Activated T-helper 17 cell treated with anti-CD3 and anti-CD28 coated beads, Interleukin-2, amount 50 U/mL, for 72 hours (primary cell): ENCODE results near the gene LRMDA. TPM values are rescaled to one million over a fixed set of nuclear protein-coding genes. Genes with fewer than 3 reads are reported as not detected.

Experiments
- ATAC-seq: fragments of 150-1000 bp; cut with Tn5 transposase; replicated peaks from 2 replicates; pipeline ENCODE4 v1.10.0; 2021; ENCODE audit warnings: mild to moderate bottlenecking, moderate library complexity
- H3K27ac Mint-ChIP-seq: one replicate; pipeline ENCODE4 v1.8.0; 2022; ENCODE audit warnings: mixed read lengths
- H3K27me3 Mint-ChIP-seq: one replicate; pipeline ENCODE4 v1.8.0; 2022; ENCODE audit warnings: mixed read lengths
- H3K36me3 Mint-ChIP-seq: one replicate; pipeline ENCODE4 v1.8.0; 2022; ENCODE audit warnings: low read depth, mild to moderate bottlenecking, mixed read lengths
- H3K4me1 Mint-ChIP-seq: one replicate; pipeline ENCODE4 v1.8.0; 2022; ENCODE audit warnings: mixed read lengths
- H3K4me3 Mint-ChIP-seq: one replicate; pipeline ENCODE4 v1.8.0; 2022; ENCODE audit warnings: mild to moderate bottlenecking, mixed read lengths
- H3K9me3 Mint-ChIP-seq: one replicate; pipeline ENCODE4 v1.8.0; 2022; ENCODE audit warnings: mixed read lengths
- total RNA-seq, 2 donors: library from RNA; stranded (reverse); gene quantifications; one replicate each; pipeline ENCODE4 v1.2.3, GENCODE V29; 2022

The LRMDA gene
- total RNA-seq, 2 donors from 2014 or later = not detected

GRCh38 chr10:75932921-75933320 is 501.5 kb downstream of the LRMDA start:
- Mint-ChIP-seq H3K9me3 (no peaks in the 10 kb centered on the region), H3K4me3 (no peak overlapping the region), H3K4me1 (no peaks in the 10 kb centered on the region), H3K27ac (no peak overlapping the region), H3K27me3 (peaks cover 24% of the 10 kb centered on the region), H3K36me3 (no peaks in the 10 kb centered on the region)
- ATAC-seq = no peak

GRCh38 chr10:75935240-75935639 is 503.8 kb downstream of the LRMDA start:
- no peaks in the 10 kb centered on the region for H3K36me3 Mint-ChIP-seq
- H3K4me1 Mint-ChIP-seq = no peaks in the 10 kb centered on the region
- no peak overlapping the region for H3K4me3 Mint-ChIP-seq
- H3K9me3 Mint-ChIP-seq = no peaks in the 10 kb centered on the region
- peaks cover 21% of the 10 kb centered on the region for H3K27me3 Mint-ChIP-seq
- H3K27ac Mint-ChIP-seq = no peak overlapping the region
- no peak for ATAC-seq

- Mint-ChIP-seq H3K27me3 (peaks cover 21% of the 10 kb centered on the region), H3K9me3 (no peaks in the 10 kb centered on the region), H3K4me1 (no peaks in the 10 kb centered on the region), H3K4me3 (no peak overlapping the region), H3K36me3 (no peaks in the 10 kb centered on the region), H3K27ac (no peak overlapping the region)
- ATAC-seq = no peak
Measured at GRCh38 chr10:75935650-75936400, 504.4 kb downstream of the LRMDA start.

DNA sequence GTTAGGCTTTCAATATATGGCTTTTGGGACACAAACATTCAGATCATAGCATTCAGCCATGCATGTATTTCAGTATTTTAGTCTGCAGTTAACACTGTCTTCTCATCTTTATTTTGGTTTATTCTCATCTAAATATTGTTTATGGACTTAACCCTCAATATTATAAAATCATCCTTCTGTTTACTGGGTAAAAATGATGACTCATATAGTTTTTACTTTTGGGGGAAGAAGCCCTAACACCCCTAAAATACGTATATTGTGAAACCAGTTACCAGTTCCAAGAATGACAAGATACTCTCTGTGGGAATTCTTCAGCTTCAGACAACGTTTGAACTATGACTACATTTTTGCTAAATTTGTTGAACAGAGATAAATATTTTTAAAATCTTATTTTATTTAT is 505.4 kb downstream of the LRMDA start:
- H3K4me1 Mint-ChIP-seq = no peaks in the 10 kb centered on the region
- H3K27me3 Mint-ChIP-seq = peaks cover 21% of the 10 kb centered on the region
- H3K9me3 Mint-ChIP-seq = no peaks in the 10 kb centered on the region
- H3K36me3 Mint-ChIP-seq = no peaks in the 10 kb centered on the region
- no peak overlapping the region for H3K4me3 Mint-ChIP-seq
- H3K27ac Mint-ChIP-seq = no peak overlapping the region
- ATAC-seq = no peak

GRCh38 chr10:75937823-75938222 is 506.4 kb downstream of the LRMDA start:
- no peaks in the 10 kb centered on the region for H3K4me1 Mint-ChIP-seq
- H3K4me3 Mint-ChIP-seq = no peak overlapping the region
- peaks cover 14% of the 10 kb centered on the region for H3K27me3 Mint-ChIP-seq
- H3K27ac Mint-ChIP-seq = no peak overlapping the region
- no peak for ATAC-seq
- no peaks in the 10 kb centered on the region for H3K36me3 Mint-ChIP-seq
- H3K9me3 Mint-ChIP-seq = no peaks in the 10 kb centered on the region

- no peak overlapping the region for H3K4me3 Mint-ChIP-seq
- no peaks in the 10 kb centered on the region for H3K36me3 Mint-ChIP-seq
- ATAC-seq = no peak
- peaks cover 14% of the 10 kb centered on the region for H3K27me3 Mint-ChIP-seq
- no peak overlapping the region for H3K27ac Mint-ChIP-seq
- no peaks in the 10 kb centered on the region for H3K4me1 Mint-ChIP-seq
- no peaks in the 10 kb centered on the region for H3K9me3 Mint-ChIP-seq
Measured at GRCh38 chr10:75938380-75939122, 507.1 kb downstream of the LRMDA start.

- no peak for ATAC-seq
- peaks cover 14% of the 10 kb centered on the region for H3K27me3 Mint-ChIP-seq
- no peak overlapping the region for H3K27ac Mint-ChIP-seq
- H3K4me3 Mint-ChIP-seq = no peak overlapping the region
- no peaks in the 10 kb centered on the region for H3K4me1 Mint-ChIP-seq
- H3K9me3 Mint-ChIP-seq = no peaks in the 10 kb centered on the region
- no peaks in the 10 kb centered on the region for H3K36me3 Mint-ChIP-seq
Measured at GRCh38 chr10:75939541-75939940, 508.1 kb downstream of the LRMDA start.

- Mint-ChIP-seq H3K27ac (no peak overlapping the region), H3K27me3 (peaks cover 9% of the 10 kb centered on the region), H3K4me1 (no peaks in the 10 kb centered on the region), H3K36me3 (no peaks in the 10 kb centered on the region), H3K4me3 (no peak overlapping the region), H3K9me3 (peaks cover 9% of the 10 kb centered on the region)
- ATAC-seq = no peak
Measured at GRCh38 chr10:75940742-75941141, 509.3 kb downstream of the LRMDA start.

GRCh38 chr10:75941223-75941801 is 509.9 kb downstream of the LRMDA start:
- H3K4me3 Mint-ChIP-seq = no peak overlapping the region
- H3K9me3 Mint-ChIP-seq = peaks cover 9% of the 10 kb centered on the region
- no peak overlapping the region for H3K27ac Mint-ChIP-seq
- no peaks in the 10 kb centered on the region for H3K4me1 Mint-ChIP-seq
- no peak for ATAC-seq
- H3K36me3 Mint-ChIP-seq = no peaks in the 10 kb centered on the region
- peaks cover 9% of the 10 kb centered on the region for H3K27me3 Mint-ChIP-seq

GRCh38 chr10:75944061-75944460 is 512.6 kb downstream of the LRMDA start:
- Mint-ChIP-seq H3K4me1 (no peaks in the 10 kb centered on the region), H3K27ac (no peak overlapping the region), H3K4me3 (no peak overlapping the region), H3K36me3 (no peaks in the 10 kb centered on the region), H3K27me3 (no peaks in the 10 kb centered on the region), H3K9me3 (peaks cover 9% of the 10 kb centered on the region)
- no peak for ATAC-seq

GRCh38 chr10:75948583-75948982 is 517.2 kb downstream of the LRMDA start:
- ATAC-seq = no peak
- no peaks in the 10 kb centered on the region for H3K27me3 Mint-ChIP-seq
- H3K36me3 Mint-ChIP-seq = no peaks in the 10 kb centered on the region
- H3K27ac Mint-ChIP-seq = no peak overlapping the region
- H3K4me3 Mint-ChIP-seq = no peak overlapping the region
- no peaks in the 10 kb centered on the region for H3K4me1 Mint-ChIP-seq
- peaks cover 9% of the 10 kb centered on the region for H3K9me3 Mint-ChIP-seq

- Mint-ChIP-seq H3K9me3 (peaks cover 4% of the 10 kb centered on the region), H3K36me3 (no peaks in the 10 kb centered on the region), H3K27me3 (no peaks in the 10 kb centered on the region), H3K27ac (no peak overlapping the region), H3K4me1 (no peaks in the 10 kb centered on the region), H3K4me3 (no peak overlapping the region)
- no peak for ATAC-seq
Measured at GRCh38 chr10:75950307-75950706, 518.9 kb downstream of the LRMDA start.

DNA sequence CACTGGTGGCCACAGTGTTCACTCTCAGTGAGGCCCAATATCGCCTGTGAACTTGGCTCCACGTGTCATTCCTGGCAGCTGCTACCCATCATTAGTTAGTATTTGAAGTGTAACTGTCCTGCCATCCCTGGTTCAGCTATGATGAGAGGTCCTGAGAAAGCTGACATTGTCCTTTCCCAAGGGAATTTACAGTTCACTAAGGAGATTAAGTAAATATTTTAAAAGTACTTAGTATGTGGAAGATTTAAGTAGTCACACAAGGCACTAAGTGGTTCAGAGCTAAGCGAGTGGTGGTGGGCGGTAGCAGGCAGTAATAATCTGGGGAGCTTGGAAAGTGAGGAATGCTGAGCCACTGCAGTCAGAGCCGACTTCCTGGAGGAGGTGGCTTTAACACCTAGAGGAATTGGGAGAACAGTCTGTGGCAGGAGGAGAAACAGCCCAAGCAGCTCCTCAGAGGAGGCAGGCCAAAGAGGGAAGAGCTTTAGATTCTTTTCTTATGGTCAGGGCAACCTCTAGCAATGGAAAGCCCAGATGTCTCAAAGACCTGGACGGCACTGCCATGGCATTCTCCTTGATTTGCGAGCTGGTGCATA is 519.7 kb downstream of the LRMDA start:
- ATAC-seq = no peak
- Mint-ChIP-seq H3K36me3 (no peaks in the 10 kb centered on the region), H3K9me3 (no peaks in the 10 kb centered on the region), H3K27me3 (no peaks in the 10 kb centered on the region), H3K4me3 (no peak overlapping the region), H3K4me1 (no peaks in the 10 kb centered on the region), H3K27ac (no peak overlapping the region)

DNA sequence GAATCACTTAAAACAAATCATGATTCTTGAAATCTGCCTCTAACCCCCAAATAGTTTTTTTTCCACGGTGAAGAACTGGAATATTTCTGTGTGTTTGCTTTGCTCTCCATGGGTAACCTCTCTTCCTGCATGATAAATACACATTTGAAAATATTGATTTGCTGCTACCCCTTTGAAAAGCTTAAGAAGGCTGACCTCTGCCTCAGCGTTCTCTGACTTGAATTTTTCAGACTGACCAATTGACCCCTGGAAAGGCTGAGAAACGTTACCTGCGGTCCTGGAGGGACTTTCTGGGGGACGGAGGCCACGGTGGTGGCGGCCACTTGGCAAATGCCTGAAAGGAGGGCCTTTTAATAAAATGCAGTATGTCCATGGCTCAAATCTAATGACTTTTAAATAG is 520.2 kb downstream of the LRMDA start:
- Mint-ChIP-seq H3K27ac (no peak overlapping the region), H3K36me3 (no peaks in the 10 kb centered on the region), H3K4me1 (no peaks in the 10 kb centered on the region), H3K9me3 (no peaks in the 10 kb centered on the region), H3K27me3 (no peaks in the 10 kb centered on the region), H3K4me3 (no peak overlapping the region)
- ATAC-seq = no peak

GRCh38 chr10:75952093-75952492 is 520.7 kb downstream of the LRMDA start:
- H3K27me3 Mint-ChIP-seq = no peaks in the 10 kb centered on the region
- no peak overlapping the region for H3K4me3 Mint-ChIP-seq
- no peaks in the 10 kb centered on the region for H3K36me3 Mint-ChIP-seq
- H3K4me1 Mint-ChIP-seq = no peaks in the 10 kb centered on the region
- no peak overlapping the region for H3K27ac Mint-ChIP-seq
- ATAC-seq = no peak
- H3K9me3 Mint-ChIP-seq = no peaks in the 10 kb centered on the region
